ENCODE measurements around the gene HLA-B.

Gene HLA-B

GRCh38 chr6:31378721-31379103 is 21.7 kb upstream of the HLA-B start:
- H3K27me3 ChIP-seq (ENCODE audit: control insufficient read depth in 3 of 3, insufficient read depth in 3 of 3, low read depth in 1 of 3, low read length in 3 of 3): peaks cover 0 to 16% (median 0%) of the 10 kb centered on the region in 3 experiments
- H4K8ac ChIP-seq (ENCODE audit: low read depth, low read length): no peak overlapping the region
- no peak overlapping the region for H2AFZ ChIP-seq (ENCODE audit: low read length)
- no peak overlapping the region for H2AK5ac ChIP-seq (ENCODE audit: low read depth, low read length)
- no peak overlapping the region for H2BK120ac ChIP-seq (ENCODE audit: low read depth, low read length)
- H3K9ac ChIP-seq (ENCODE audit: low read depth, low read length, poor library complexity): no peak overlapping the region
- no peaks in the 10 kb centered on the region for H3K9me3 ChIP-seq (replicated peaks in 1 of 2; ENCODE audit: control insufficient read depth in 2 of 2, insufficient read depth in 1 of 2, low read depth in 1 of 2, low read length in 2 of 2)
- no peaks in the 10 kb centered on the region for H3K36me3 ChIP-seq (replicated peaks in 1 of 2; ENCODE audit: control insufficient read depth in 2 of 2, insufficient read depth in 2 of 2, low read length in 2 of 2)
- no peak overlapping the region for H2BK15ac ChIP-seq (ENCODE audit: low read length)
- H3K14ac ChIP-seq (ENCODE audit: low read length): no peak overlapping the region
- no peak overlapping the region for H3K18ac ChIP-seq (ENCODE audit: low read length)
- H4K91ac ChIP-seq (ENCODE audit: low read depth, low read length, poor library complexity): no peak overlapping the region
- WGBS, 2 donors (ENCODE audit: extremely low coverage in 2 of 2, insufficient read length in 2 of 2, insufficient replicate concordance in 1 of 2): no CpG with 5 or more reads among the region's 6 CpGs
- no peak overlapping the region for H2BK5ac ChIP-seq (ENCODE audit: low read length)
- no peak overlapping the region for H3K27ac ChIP-seq (replicated peaks; ENCODE audit: low read length)
- H3K79me1 ChIP-seq (ENCODE audit: low read depth, low read length): no peaks in the 10 kb centered on the region
- no peak for DNase-seq (ENCODE audit: low spot score)
- H2BK12ac ChIP-seq (ENCODE audit: low read length): no peak overlapping the region
- no peak overlapping the region for H3K4ac ChIP-seq (ENCODE audit: low read length)
- no peak overlapping the region for H3K23ac ChIP-seq (ENCODE audit: low read depth, low read length, poor library complexity)
- H3K4me2 ChIP-seq (ENCODE audit: insufficient read depth, low read length, poor library complexity, severe bottlenecking): no peak overlapping the region
- H3K4me3 ChIP-seq (ENCODE audit: low read length in 2 of 2): no peak overlapping the region
- no peaks in the 10 kb centered on the region for H3K4me1 ChIP-seq (ENCODE audit: control insufficient read depth in 2 of 2, insufficient read depth in 1 of 2, low read depth in 1 of 2, low read length in 2 of 2)

GRCh38 chr6:31378062-31378720 is 21.2 kb upstream of the HLA-B start:
- no peak overlapping the region for H3K27ac ChIP-seq (replicated peaks; ENCODE audit: low read length)
- no peak overlapping the region for H2BK12ac ChIP-seq (ENCODE audit: low read length)
- no peak overlapping the region for H2BK5ac ChIP-seq (ENCODE audit: low read length)
- no peak overlapping the region for H3K4me3 ChIP-seq (ENCODE audit: low read length in 2 of 2)
- no peaks in the 10 kb centered on the region for H3K9me3 ChIP-seq (replicated peaks in 1 of 2; ENCODE audit: control insufficient read depth in 2 of 2, insufficient read depth in 1 of 2, low read depth in 1 of 2, low read length in 2 of 2)
- DNase-seq (ENCODE audit: low spot score): no peak
- no peak overlapping the region for H2BK15ac ChIP-seq (ENCODE audit: low read length)
- no peak overlapping the region for H3K23ac ChIP-seq (ENCODE audit: low read depth, low read length, poor library complexity)
- no CpG with 5 or more reads among the region's 9 CpGs for WGBS, 2 donors (ENCODE audit: extremely low coverage in 2 of 2, insufficient read length in 2 of 2, insufficient replicate concordance in 1 of 2)
- H3K4ac ChIP-seq (ENCODE audit: low read length): no peak overlapping the region
- H2AK5ac ChIP-seq (ENCODE audit: low read depth, low read length): no peak overlapping the region
- H3K36me3 ChIP-seq (replicated peaks in 1 of 2; ENCODE audit: control insufficient read depth in 2 of 2, insufficient read depth in 2 of 2, low read length in 2 of 2): no peaks in the 10 kb centered on the region
- peak overlapping the region; percentile 18 for H3K18ac ChIP-seq (ENCODE audit: low read length)
- H3K27me3 ChIP-seq (ENCODE audit: control insufficient read depth in 3 of 3, insufficient read depth in 3 of 3, low read depth in 1 of 3, low read length in 3 of 3): peaks cover 0 to 15% (median 0%) of the 10 kb centered on the region in 3 experiments
- no peak overlapping the region for H4K91ac ChIP-seq (ENCODE audit: low read depth, low read length, poor library complexity)
- H2AFZ ChIP-seq (ENCODE audit: low read length): no peak overlapping the region
- H3K9ac ChIP-seq (ENCODE audit: low read depth, low read length, poor library complexity): no peak overlapping the region
- H3K4me1 ChIP-seq (ENCODE audit: control insufficient read depth in 2 of 2, insufficient read depth in 1 of 2, low read depth in 1 of 2, low read length in 2 of 2): no peaks in the 10 kb centered on the region
- no peak overlapping the region for H3K14ac ChIP-seq (ENCODE audit: low read length)
- H3K4me2 ChIP-seq (ENCODE audit: insufficient read depth, low read length, poor library complexity, severe bottlenecking): no peak overlapping the region
- H4K8ac ChIP-seq (ENCODE audit: low read depth, low read length): no peak overlapping the region
- no peaks in the 10 kb centered on the region for H3K79me1 ChIP-seq (ENCODE audit: low read depth, low read length)
- no peak overlapping the region for H2BK120ac ChIP-seq (ENCODE audit: low read depth, low read length)

- no peak for DNase-seq (ENCODE audit: low spot score)
- H3K79me1 ChIP-seq (ENCODE audit: low read depth, low read length): no peaks in the 10 kb centered on the region
Measured at GRCh38 chr6:31377029-31377428, 20.1 kb upstream of the HLA-B start.

GRCh38 chr6:31375699-31376098 is 18.7 kb upstream of the HLA-B start:
- H3K14ac ChIP-seq (ENCODE audit: low read length): no peak overlapping the region
- no peak overlapping the region for H4K8ac ChIP-seq (ENCODE audit: low read depth, low read length)
- no peak overlapping the region for H2AK5ac ChIP-seq (ENCODE audit: low read depth, low read length)
- no peaks in the 10 kb centered on the region for H3K79me1 ChIP-seq (ENCODE audit: low read depth, low read length)
- no peaks in the 10 kb centered on the region for H3K36me3 ChIP-seq (replicated peaks in 1 of 2; ENCODE audit: control insufficient read depth in 2 of 2, insufficient read depth in 2 of 2, low read length in 2 of 2)
- H4K91ac ChIP-seq (ENCODE audit: low read depth, low read length, poor library complexity): no peak overlapping the region
- H2BK5ac ChIP-seq (ENCODE audit: low read length): no peak overlapping the region
- no peaks in the 10 kb centered on the region for H3K4me1 ChIP-seq (ENCODE audit: control insufficient read depth in 2 of 2, insufficient read depth in 1 of 2, low read depth in 1 of 2, low read length in 2 of 2)
- H3K27ac ChIP-seq (replicated peaks; ENCODE audit: low read length): no peak overlapping the region
- no peak overlapping the region for H2BK15ac ChIP-seq (ENCODE audit: low read length)
- no peak overlapping the region for H2BK120ac ChIP-seq (ENCODE audit: low read depth, low read length)
- no peak overlapping the region for H3K23ac ChIP-seq (ENCODE audit: low read depth, low read length, poor library complexity)
- H2AFZ ChIP-seq (ENCODE audit: low read length): no peak overlapping the region
- no peak overlapping the region for H3K9ac ChIP-seq (ENCODE audit: low read depth, low read length, poor library complexity)
- H3K27me3 ChIP-seq (ENCODE audit: control insufficient read depth in 3 of 3, insufficient read depth in 3 of 3, low read depth in 1 of 3, low read length in 3 of 3): peaks cover 0 to 3% (median 0%) of the 10 kb centered on the region in 3 experiments
- H3K9me3 ChIP-seq (replicated peaks in 1 of 2; ENCODE audit: control insufficient read depth in 2 of 2, insufficient read depth in 1 of 2, low read depth in 1 of 2, low read length in 2 of 2): no peaks in the 10 kb centered on the region
- no peak for DNase-seq (ENCODE audit: low spot score)
- no peak overlapping the region for H3K18ac ChIP-seq (ENCODE audit: low read length)
- no peak overlapping the region for H3K4ac ChIP-seq (ENCODE audit: low read length)
- no peak overlapping the region for H3K4me3 ChIP-seq (ENCODE audit: low read length in 2 of 2)
- H2BK12ac ChIP-seq (ENCODE audit: low read length): no peak overlapping the region
- no peak overlapping the region for H3K4me2 ChIP-seq (ENCODE audit: insufficient read depth, low read length, poor library complexity, severe bottlenecking)

More at GRCh38 chr6:31377029-31377428, 20.1 kb upstream of the HLA-B start:
- no peak overlapping the region for H2AK5ac ChIP-seq (ENCODE audit: low read depth, low read length)
- no peak overlapping the region for H4K91ac ChIP-seq (ENCODE audit: low read depth, low read length, poor library complexity)
- no peak overlapping the region for H3K27ac ChIP-seq (replicated peaks; ENCODE audit: low read length)
- no peak overlapping the region for H2BK12ac ChIP-seq (ENCODE audit: low read length)
- H3K4ac ChIP-seq (ENCODE audit: low read length): no peak overlapping the region
- no peak overlapping the region for H2BK15ac ChIP-seq (ENCODE audit: low read length)
- no peak overlapping the region for H2BK5ac ChIP-seq (ENCODE audit: low read length)
- H3K23ac ChIP-seq (ENCODE audit: low read depth, low read length, poor library complexity): no peak overlapping the region
- no peak overlapping the region for H2BK120ac ChIP-seq (ENCODE audit: low read depth, low read length)
- H3K9ac ChIP-seq (ENCODE audit: low read depth, low read length, poor library complexity): no peak overlapping the region
- H3K9me3 ChIP-seq (replicated peaks in 1 of 2; ENCODE audit: control insufficient read depth in 2 of 2, insufficient read depth in 1 of 2, low read depth in 1 of 2, low read length in 2 of 2): no peaks in the 10 kb centered on the region
- H3K18ac ChIP-seq (ENCODE audit: low read length): peak overlapping the region; percentile 59
- WGBS, 2 donors (ENCODE audit: extremely low coverage in 2 of 2, insufficient read length in 2 of 2, insufficient replicate concordance in 1 of 2): no CpG with 5 or more reads among the region's 4 CpGs
- H3K4me3 ChIP-seq (ENCODE audit: low read length in 2 of 2): peak overlapping the region in 1 of 2 donors; percentile 12
- H4K8ac ChIP-seq (ENCODE audit: low read depth, low read length): no peak overlapping the region
- H3K36me3 ChIP-seq (replicated peaks in 1 of 2; ENCODE audit: control insufficient read depth in 2 of 2, insufficient read depth in 2 of 2, low read length in 2 of 2): no peaks in the 10 kb centered on the region
- H3K27me3 ChIP-seq (ENCODE audit: control insufficient read depth in 3 of 3, insufficient read depth in 3 of 3, low read depth in 1 of 3, low read length in 3 of 3): peaks cover 0 to 7% (median 0%) of the 10 kb centered on the region in 3 experiments
- H2AFZ ChIP-seq (ENCODE audit: low read length): no peak overlapping the region
- H3K14ac ChIP-seq (ENCODE audit: low read length): no peak overlapping the region
- H3K4me2 ChIP-seq (ENCODE audit: insufficient read depth, low read length, poor library complexity, severe bottlenecking): no peak overlapping the region
- H3K4me1 ChIP-seq (ENCODE audit: control insufficient read depth in 2 of 2, insufficient read depth in 1 of 2, low read depth in 1 of 2, low read length in 2 of 2): no peaks in the 10 kb centered on the region
